OCI-LY1 (cell line): ENCODE measurements around the gene ZNF669.
"Not testable (repeated sequence)": the region's sequence is repeated elsewhere in the genome, so short reads cannot be mapped to it uniquely, and the experiment has no call there.

Experiments
- CTCF ChIP-seq: fragments of 200-600 bp; sonication (generic), shearing (Covaris generic); IDR thresholded peaks from 2 replicates; pipeline ENCODE4 v1.5.1; 2017; ENCODE audit warnings: mild to moderate bottlenecking, antibody characterized with exemption, low read length, moderate library complexity, mixed read lengths
- EZH2 ChIP-seq: fragments of 200-600 bp; sonication (generic), shearing (Covaris generic); IDR thresholded peaks from 2 replicates; pipeline ENCODE4 v1.8.0; 2017; ENCODE audit warnings: borderline replicate concordance, mixed run types, mild to moderate bottlenecking, antibody characterized with exemption, low read length, moderate library complexity, mixed read lengths

GRCh38 chr1:247127519-247128282, 23.5 kb upstream of the ZNF669 start:
- TF ChIP-seq CTCF, EZH2: not testable (repeated sequence)
